NCI-H2029 treated with DMSO at 0.1 percent for 48 hours (cell line): Measurements from ENCODE around the gene SHISAL1.

Source experiments
- DNase-seq: peaks from one replicate; lab custom pipeline; 2025; lab: John Stamatoyannopoulos, UW

SHISAL1 gene

DNA sequence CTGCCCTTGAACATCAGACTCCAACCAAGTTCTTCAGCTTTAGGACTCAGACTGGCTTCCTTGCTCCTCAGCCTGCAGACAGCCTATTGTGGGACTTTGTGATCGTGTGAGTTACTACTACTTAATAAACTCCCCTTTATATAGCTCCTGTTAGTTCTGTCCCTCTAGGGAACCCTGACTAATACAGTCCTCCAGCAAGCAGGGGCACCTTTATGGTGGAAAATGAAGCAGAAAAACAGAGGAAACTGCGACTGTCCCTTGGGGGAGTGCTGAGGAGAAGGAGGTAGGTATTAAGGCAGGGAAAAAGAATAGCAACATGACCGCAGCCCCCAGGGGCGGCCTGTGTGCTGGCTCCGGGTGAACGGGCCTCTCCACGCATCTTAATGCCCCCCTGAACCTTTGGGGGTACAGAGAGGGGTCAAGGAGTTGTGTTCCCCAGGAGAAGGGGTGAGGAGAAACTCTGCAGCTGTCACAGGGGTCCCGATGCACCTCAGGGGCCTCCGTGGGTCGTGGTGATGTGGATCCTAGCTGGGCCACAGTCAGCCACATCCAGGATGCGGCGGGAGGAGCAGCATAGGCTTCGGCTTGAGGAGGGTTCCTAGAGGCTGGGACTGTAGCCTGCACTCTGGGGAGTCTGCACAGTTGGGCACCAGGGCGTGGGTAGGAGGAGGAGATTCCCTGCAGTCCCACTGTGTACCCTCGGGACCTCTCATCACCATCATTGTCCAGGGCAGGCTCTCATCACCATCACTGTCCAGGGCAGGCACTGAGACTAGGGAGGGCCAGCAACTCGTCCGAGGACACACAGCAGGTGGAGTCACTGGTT is 34.3 kb downstream of the SHISAL1 start:
- no peak for DNase-seq

DNA sequence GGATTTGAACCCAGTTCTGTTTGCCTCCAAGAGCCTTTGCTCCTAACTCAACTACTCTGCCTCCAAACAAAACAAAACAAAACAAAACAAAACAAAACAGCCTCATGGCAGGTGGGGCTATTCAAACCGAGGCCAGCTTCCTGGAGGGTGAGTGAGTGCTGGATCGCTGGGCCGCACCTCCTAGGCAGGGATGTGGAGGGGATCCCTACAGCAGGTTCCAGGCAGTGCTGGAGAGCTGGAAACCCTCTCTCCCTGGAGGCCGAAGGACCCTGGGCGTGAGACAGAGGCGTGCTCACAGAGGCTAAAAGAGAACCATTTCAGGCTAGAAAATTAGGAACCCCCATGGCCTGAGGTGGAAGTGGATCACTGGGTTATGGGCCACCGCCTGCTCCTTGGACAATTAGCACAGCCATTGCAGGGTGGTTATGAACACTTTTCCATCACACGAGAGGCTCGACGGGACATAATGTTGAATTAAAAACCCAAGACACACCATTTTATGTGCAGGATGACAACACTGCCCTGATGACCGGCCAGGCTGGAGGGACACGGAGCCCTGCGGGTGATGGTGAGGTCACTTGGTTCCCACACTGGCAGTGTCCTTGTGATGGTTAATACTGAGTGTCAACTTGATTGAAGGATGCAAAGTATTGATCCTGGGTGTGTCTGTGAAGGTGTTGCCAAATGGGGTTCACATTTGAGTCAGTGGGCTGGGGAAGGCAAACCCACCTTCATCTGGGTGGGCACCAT is 35.2 kb downstream of the SHISAL1 start:
- no peak for DNase-seq

DNA sequence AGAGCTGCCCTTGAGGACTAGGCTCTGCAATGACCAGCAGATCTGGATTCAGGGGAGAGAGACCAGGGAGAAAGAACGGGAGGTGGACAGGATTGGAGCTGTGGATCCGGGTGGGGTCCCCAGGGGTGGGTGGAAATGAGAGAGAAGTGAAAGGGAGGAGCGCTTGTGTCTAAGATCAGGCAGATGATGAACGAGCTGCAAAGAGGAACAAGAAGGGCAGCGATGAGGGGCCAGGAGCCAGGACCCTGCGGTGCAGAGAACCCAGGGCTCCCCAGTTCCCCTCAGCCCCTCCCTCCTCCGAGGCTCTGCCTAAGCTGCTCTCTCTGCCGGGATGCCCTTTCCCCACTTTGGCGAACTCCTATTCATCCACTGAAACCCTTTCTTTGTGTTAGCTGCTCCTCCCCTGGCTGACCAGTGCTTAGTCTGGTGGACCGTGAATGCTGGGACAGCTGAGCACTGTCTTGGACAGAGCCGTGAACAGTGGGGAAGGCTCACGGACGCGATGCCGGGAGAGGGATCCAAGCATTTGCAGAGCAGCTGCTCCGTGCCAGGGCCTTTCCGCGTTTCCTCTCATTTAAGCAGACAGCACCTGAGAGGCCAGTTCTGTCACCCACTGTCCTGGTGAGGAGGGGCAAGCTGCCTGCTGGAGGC is 35.9 kb downstream of the SHISAL1 start:
- no peak for DNase-seq

DNA sequence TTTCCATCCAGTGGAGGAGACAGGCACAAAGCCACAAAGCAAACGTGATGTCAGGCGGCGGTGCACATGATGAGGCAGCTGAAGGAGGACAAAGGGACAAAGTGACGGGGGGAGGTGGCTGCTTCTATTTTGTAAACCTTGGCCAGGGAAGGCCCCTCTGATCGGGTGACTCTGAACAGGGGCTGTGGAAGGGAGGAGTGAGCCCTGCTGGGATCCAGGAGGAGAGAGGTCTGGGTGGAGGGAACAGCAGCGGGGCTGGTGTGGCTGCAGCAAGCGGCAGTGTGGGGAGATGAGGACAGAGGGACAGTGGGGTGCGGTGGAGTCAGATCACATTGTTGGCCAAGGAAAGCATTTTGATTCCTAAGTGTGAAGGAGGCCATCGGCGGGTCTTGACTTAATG is 36.7 kb downstream of the SHISAL1 start:
- no peak for DNase-seq

DNA sequence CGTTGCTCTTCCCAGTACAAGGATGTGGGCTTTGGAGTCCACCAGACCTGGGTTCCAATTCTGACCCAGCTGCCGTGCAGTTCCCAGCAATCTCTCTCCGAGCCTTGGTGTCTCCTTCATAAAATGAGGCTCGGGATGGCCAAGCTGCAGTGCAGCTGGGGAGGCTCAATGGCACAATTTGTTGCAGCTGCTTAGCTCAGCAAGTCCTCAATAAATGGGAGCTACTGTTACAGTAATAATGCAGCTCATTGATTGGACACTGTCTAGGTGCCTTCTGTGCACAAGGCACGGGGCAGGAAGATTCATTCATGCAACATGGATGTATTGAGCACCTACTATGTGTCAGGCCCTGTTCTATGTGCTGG is 37.1 kb downstream of the SHISAL1 start:
- no peak for DNase-seq

DNA sequence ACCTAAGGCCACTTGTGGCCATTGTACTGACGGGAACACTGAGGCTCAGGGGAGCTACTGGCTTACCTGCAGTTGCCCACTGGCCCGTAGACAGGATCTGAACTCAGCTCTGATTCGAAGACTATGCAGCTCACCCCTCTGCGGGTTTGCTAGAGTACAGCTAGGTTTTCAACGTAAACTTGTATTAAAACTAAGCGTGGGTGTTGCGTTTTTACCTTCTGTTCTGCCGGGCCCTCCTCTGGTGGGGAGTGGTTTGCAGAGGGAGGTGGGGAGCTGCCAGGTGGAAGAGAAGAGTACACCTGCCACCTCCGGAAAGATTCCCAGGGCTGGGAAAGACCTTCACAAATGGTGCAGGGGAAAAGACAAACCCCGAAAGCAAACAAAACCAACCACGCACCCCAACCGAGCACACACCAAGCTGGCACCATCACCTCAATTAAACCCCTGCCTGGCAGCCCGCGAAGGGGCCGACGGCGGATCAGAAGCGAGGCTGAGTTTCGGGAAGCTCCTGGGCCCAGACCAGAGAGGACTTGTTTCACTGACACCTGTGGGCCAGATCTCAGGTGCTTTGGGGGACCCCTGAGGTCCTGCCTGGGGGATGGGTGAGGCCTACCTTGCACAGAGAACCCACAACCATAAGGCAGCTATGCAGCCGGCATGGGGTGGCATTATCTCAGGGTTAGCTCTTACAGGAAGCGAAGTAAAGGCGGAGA is 37.7 kb downstream of the SHISAL1 start:
- no peak for DNase-seq

DNA sequence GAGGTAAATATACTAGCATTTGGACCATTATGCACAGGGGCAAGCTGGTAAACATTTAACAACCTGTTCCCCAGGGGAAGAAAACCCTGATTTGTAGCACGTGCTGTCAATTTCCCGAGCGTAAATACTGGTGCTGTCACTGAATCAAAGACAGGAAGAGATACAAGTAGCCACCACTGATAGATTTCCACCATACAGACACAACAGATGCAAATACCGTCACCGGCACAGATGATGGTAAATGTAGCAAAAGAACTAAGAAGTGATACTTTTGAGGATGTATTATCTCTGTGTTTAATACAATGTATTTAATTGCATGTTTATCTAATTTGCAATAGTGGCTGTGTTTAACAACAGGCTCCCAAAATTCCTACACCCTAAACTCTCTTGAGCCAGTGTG is 39.6 kb downstream of the SHISAL1 start:
- DNase-seq = no peak

DNA sequence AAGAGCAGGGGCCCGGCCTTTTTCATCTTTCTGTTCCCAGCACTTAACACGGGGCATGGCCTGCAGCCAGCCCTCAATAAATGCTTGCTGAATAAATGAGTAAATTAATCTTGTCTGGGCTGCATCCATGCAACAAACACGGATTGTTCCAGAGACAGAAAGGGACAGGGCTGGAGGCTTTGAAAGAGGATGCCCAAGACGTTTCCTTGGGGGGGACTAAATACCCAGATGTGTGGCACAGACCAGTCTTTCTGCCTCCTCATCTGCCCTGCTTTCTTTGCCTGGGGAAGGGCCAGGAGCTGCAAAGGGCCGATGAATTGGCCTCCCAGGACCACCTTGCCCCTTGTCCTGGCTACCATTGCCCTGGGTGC is 40.4 kb downstream of the SHISAL1 start:
- DNase-seq = no peak

DNA sequence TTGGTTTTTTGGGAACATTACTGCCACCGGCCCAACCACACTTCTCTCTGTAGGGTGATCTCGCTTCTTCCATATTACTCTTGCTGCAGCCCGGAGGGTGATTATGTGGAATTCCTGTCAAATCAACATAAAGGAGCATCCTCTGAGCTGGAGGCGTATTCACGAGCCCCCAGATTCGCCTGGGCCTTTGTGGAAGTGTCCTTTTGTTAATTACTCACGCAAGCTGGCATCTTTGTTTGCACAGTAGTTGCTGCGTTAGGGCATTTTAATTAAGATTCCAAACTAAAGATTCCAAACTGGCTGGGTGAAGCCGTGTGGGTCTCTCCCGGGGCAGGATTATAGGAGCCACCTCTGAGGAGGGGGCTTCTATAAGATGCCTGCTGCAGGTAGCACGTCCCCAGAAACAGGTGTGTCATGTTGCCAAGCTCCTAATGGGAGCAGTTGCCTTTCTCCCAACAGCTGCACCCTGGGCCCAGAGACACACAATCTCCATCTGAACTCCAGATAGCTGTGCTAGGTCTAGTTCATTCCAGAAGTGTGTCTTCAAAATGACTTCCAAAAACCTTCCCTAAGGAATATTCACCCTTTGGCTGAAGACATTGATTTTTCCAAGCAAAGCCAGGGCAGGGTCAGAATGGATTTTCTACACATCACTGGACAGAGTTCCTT is 40.9 kb downstream of the SHISAL1 start:
- DNase-seq = no peak

DNA sequence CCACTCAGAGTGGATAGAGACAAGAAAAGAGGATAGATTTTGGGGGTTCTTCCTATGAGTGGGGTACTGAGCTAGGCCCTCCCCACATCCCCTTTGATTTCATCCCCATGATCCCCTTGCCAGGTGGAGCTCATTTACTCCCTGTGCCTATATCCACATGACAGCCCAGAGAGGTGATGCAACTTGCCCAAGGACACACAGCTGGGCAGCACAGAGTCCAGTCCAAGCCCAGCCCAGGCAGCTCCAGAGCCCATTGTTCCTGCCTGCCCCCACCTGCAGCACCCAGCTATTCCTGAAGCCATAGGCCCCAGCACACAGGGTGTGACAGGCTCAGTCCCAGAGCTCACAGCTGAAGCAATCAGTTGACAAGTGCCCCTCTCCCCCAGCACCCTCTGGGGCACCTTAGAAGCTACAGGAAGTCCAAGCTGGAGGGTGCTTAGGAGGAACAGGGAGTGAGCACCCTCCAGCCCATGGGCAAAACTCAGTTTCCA is 41.7 kb downstream of the SHISAL1 start:
- DNase-seq = no peak

DNA sequence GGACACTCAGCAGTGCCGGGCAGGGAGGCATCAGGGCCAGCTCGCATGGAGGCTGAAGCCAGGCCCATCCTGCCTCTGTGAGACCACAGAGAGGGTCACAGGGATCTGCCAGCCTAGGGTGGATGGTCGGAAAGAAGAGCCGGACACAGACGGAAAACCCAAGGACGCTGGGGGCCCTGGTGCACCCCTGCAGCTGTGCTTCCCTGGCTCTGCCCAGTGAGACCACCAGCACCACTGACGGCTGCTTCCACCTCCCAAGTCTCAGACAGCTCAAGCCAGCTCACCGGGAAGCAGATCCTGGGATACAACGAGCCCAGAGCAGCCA is 42.2 kb downstream of the SHISAL1 start:
- no peak for DNase-seq

DNA sequence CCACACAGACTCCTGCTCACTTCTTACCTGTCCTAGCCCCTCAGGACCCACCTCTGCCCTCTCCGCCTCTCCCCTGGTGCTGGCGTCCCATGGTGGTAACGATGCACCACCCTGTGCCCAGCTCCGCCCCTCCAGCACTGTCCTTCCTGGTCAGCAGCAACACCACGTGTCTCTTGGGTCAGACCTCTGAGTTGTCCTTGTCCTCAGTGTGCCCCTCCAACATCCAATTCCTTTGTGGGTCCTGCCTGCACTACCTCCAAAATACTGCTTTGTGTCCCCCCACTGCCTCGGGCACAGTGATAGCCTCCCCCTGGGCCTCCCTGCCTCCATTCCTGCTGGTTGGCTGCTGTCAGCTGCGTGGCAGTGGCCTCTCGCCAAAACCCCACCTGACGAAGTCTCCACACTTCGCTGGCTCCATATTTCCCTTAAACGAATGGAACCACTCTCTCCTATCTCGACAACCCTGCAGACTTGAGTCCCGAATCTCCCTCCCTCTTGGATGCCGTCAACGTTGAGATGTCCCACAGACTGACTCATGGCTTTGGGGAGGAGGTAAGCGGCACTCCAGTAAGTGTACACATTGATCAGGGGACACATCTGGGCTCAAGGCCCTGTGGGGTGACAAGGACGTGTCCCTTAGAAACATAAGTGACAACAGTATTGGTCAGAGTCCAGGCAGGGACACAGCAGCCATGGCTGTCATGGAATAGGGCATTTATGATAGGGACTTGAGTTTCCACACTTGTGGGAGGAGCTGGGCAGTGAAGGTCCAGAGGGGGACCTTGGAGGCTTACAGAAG is 42.8 kb downstream of the SHISAL1 start:
- DNase-seq = no peak

DNA sequence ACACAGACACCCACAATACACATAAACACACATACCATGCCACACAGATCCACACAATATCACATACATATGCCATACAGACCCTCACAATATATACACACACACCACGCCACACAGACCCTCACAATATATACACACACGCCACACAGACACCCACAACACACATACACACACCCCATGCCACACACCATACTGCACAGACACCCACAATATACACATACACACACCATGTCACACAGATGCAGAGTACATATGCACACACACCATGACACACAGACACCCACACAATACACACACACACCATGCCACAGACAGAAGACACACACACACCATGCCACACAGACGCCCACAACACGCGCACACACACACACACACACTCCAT is 43.6 kb downstream of the SHISAL1 start:
- DNase-seq = no peak

DNA sequence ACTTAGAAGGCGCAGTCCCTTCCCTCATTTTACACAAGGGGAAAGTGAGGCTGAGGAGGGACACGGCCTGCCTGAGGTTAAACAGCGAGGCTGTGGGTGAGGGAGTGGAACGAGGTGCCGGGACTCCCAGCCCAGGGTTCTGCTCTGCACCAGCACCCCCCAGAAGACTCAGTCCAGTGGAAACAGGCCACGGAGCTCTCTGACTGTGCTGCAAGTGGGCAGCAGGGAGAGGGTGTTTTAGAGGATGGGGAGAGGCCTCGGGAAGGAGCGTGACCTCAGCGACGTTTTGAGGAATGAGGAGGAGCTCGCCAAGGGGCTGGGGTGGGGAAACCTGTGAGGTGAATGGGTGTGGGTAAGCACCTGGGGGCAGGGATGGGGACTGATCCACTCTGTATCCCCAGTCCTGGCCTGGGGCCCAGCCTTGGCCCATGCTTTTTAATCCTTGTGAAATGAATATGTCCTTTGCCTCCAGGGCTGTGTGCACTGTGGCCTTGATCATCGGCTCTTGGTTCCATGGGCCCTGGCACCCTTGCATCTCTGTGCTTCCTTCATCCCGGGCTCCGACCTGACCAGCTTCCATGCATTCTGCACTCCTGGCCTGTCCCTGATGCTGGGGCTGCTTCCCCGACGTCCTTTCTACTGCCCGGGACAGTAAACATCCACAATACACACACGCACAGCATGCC is 44.2 kb downstream of the SHISAL1 start:
- no peak for DNase-seq

DNA sequence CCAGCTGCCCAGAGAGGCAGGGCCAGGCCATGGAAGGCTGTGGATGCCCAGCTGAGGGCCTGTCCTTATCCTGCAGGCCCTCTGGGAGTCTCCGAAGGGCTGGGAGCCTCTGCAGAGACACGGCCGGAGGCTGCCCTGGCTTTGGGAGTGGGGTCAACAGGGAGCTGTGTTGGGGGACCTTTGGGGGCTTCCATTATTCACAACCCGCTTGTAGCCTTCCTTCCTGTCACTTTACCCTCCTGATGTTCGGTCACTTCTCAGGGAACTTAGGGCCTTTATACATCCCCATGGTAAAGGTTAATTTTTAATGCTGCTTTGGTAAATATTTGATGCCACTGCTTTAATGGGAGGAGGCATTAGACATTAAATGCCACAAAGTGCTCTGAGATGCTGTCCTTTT is 44.9 kb downstream of the SHISAL1 start:
- no peak for DNase-seq

DNA sequence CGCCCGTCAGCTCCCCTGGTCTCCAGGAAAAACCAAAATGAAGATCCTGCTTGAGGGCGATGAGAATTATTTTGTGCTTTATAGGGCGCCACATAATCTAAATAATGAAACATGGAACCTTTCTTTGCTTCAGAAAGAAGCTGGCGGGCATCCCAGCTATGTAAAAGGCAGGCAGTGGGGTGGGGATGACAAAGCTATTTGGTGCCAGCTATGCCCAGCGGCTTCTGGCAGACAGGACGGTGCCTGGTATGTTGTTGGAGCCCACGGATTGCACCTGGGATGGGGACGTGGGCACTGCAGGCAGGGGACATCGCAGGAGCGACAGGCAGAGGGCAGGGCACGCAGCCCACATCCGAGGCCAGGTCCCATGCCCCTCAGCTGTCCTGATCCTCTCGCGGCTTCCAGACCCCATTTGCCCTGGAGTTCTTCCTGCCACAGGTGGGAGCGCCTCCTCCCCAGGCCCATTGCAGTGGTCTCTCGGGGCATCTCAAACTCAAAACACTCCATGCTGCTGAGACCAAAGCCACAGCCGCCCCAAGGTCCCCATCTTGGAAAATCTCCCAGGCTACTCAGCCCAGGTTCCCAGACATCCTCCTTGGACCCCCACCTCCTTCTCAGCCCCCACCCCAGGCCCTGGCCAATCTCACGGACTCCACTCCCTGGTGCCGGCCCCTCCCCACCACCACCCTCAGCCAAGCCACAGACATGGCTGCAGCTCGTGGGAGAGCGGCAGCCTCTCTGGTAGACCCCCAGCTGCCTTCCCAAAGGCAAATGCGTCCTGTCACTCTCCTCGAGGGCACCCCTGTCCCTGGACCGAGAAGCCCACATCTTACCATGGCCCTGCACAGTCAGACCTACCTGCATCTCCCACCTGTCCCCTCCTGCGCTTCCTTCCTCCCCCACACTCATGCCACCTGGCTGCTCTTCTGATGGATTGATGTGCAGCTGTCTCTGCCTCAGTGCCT is 45.7 kb downstream of the SHISAL1 start:
- DNase-seq = no peak

DNA sequence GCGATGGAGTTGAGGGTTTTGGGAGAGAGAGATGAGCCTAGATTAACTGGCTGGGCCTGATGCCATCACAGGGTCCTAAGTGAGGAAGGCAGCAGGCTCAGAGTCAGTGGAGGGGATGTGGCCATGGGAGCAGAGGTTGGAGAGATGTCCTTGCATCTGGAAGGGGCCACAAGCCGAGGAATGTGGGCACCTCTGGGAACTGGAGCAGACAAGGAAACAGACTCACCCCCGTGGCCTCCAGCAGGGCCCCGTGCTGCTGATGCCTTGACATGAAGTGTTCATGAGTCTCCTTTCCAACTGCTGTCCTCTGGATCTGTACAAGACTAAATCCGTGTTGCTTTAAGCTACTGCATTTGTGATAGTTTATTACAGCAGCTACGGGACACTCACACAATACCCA is 49.2 kb downstream of the SHISAL1 start:
- no peak for DNase-seq

DNA sequence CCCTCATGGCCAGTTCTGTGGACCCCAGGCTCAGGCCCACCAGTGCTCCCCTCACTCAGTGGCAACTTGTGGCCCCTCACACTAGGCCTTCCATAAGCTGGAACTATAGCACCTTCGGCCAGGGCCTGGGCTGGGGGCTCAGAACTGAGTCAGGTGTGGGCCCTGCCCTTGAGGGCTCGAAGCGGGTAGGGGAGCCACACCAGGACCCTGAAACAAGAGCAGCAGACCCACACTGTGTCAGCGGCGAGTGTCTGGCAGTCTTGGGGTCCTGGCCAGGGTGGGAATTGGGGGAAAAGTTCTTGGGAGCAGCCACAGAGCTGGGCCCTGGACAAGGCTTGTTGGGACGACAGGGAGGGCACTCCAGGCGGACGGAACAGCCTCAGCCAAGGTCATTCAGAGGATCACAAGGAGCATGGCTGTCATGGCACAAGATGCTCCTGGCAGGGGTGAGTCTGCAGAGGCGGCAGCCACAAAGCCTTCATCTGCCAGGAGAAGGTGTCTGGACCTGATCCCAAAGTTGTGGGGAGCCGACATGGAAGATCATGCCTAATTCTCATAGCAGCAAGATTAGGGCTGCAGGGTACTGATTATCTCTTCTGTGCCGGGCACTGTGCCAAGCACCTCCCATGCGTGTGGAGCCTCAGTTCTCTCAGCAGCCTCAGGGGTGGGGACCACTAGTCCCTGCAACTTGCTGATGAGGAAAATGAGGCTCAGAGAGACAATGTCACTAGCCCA is 50.7 kb downstream of the SHISAL1 start:
- DNase-seq = no peak
